Chondrocyte (in vitro differentiated cells): Measurements from ENCODE around the gene NAALAD2. TPM values are rescaled to one million over a fixed set of nuclear protein-coding genes. Genes with fewer than 3 reads are reported as not detected.
"Not testable (repeated sequence)": the region's sequence is repeated elsewhere in the genome, so short reads cannot be mapped to it uniquely, and the experiment has no call there.

ENCODE experiments used
- DNase-seq: peaks from one replicate; pipeline ENCODE4 v3.0.0; 2021; ENCODE audit warnings: mixed read lengths, low spot score
- H3K27ac Mint-ChIP-seq: one replicate; pipeline ENCODE4 v1.8.0; 2021; ENCODE audit warnings: mild to moderate bottlenecking, moderate library complexity, mixed read lengths; ENCODE audit not compliant: unreplicated experiment
- H3K27me3 Mint-ChIP-seq: 2 replicates; pipeline ENCODE4 v1.8.0; 2021; ENCODE audit warnings: low read depth, mixed read lengths
- H3K36me3 Mint-ChIP-seq: 2 replicates; pipeline ENCODE4 v1.8.0; 2021; ENCODE audit warnings: low read depth, mixed read lengths
- H3K4me1 Mint-ChIP-seq: 2 replicates; pipeline ENCODE4 v1.8.0; 2021; ENCODE audit warnings: low read depth, mild to moderate bottlenecking, mixed read lengths
- H3K4me3 Mint-ChIP-seq: one replicate; pipeline ENCODE4 v1.8.0; 2021; ENCODE audit warnings: mild to moderate bottlenecking, moderate library complexity, mixed read lengths; ENCODE audit not compliant: unreplicated experiment
- H3K9me3 Mint-ChIP-seq: 2 replicates; pipeline ENCODE4 v1.8.0; 2021; ENCODE audit warnings: low read depth, mixed read lengths
- CTCF ChIP-seq: fragments of 200-600 bp; sonication (generic); IDR thresholded peaks from 2 replicates; pipeline ENCODE4 v1.5.0; 2021; ENCODE audit warnings: antibody characterized with exemption, mild to moderate bottlenecking, moderate library complexity
- long read RNA-seq: library from polyadenylated mRNA; stranded (forward); transcript quantifications from one replicate; pipeline ENCODE4 v2.0.0, GENCODE V29; 2021
- total RNA-seq: library from RNA; stranded (reverse); gene quantifications from 3 replicates; pipeline ENCODE4 v1.2.1, GENCODE V29; 2021

The NAALAD2 gene
- total RNA-seq: 0.23 to 1.7 TPM (median 1.1 TPM) in 3 replicates
- long read RNA-seq: 0 reads

GRCh38 chr11:90134478-90135003 lies at the start of gene NAALAD2:
Gene NAALAD2, plus strand, starts transcription at chr11:90134663. Its CDS starts 96 bp downstream, at chr11:90134759.
- peak within 1 kb of the TSS; percentile 69 for H3K4me3 Mint-ChIP-seq
- DNase-seq: peak; percentile 77
- H3K27me3 Mint-ChIP-seq: peaks cover 27% of the 10 kb centered on the region
- no peak within 1 kb of the TSS for H3K27ac Mint-ChIP-seq
- TF ChIP-seq CTCF: no peak
- peaks cover 17% of the 10 kb centered on the region for H3K4me1 Mint-ChIP-seq
- H3K9me3 Mint-ChIP-seq: no peaks in the 10 kb centered on the region
- no peaks in the 10 kb centered on the region for H3K36me3 Mint-ChIP-seq

- not testable (repeated sequence) for H3K9me3 Mint-ChIP-seq
Observed at GRCh38 chr11:90085650-90086049, 48.8 kb upstream of the NAALAD2 start, which contains the start of gene UBTFL1. Gene UBTFL1, plus strand, starts transcription at chr11:90085950. Its CDS starts 0 bp downstream, at chr11:90085950.

GRCh38 chr11:90088731-90089130 lies 45.7 kb upstream of the NAALAD2 start:
- not testable (repeated sequence) for DNase-seq, H3K4me3 Mint-ChIP-seq, H3K27me3 Mint-ChIP-seq, H3K9me3 Mint-ChIP-seq, H3K27ac Mint-ChIP-seq, H3K4me1 Mint-ChIP-seq, H3K36me3 Mint-ChIP-seq

More at GRCh38 chr11:90085650-90086049, 48.8 kb upstream of the NAALAD2 start, which contains the start of gene UBTFL1:
- DNase-seq, H3K36me3 Mint-ChIP-seq, H3K4me1 Mint-ChIP-seq, H3K27ac Mint-ChIP-seq, H3K27me3 Mint-ChIP-seq, H3K4me3 Mint-ChIP-seq: not testable (repeated sequence)

- H3K4me1 Mint-ChIP-seq, H3K27me3 Mint-ChIP-seq, H3K9me3 Mint-ChIP-seq, H3K27ac Mint-ChIP-seq, H3K36me3 Mint-ChIP-seq, H3K4me3 Mint-ChIP-seq, DNase-seq: not testable (repeated sequence)
Observed at GRCh38 chr11:90095230-90095924, 39.1 kb upstream of the NAALAD2 start.

- H3K4me1 Mint-ChIP-seq, H3K27me3 Mint-ChIP-seq, H3K9me3 Mint-ChIP-seq, H3K27ac Mint-ChIP-seq, H3K36me3 Mint-ChIP-seq, H3K4me3 Mint-ChIP-seq, DNase-seq: not testable (repeated sequence)
Observed at GRCh38 chr11:90098261-90098660, 36.2 kb upstream of the NAALAD2 start.

GRCh38 chr11:90100431-90100830 lies 34.0 kb upstream of the NAALAD2 start:
- H3K4me3 Mint-ChIP-seq: no peak overlapping the region
- H3K27me3 Mint-ChIP-seq: peaks cover 1% of the 10 kb centered on the region
- H3K4me1 Mint-ChIP-seq: no peaks in the 10 kb centered on the region
- H3K27ac Mint-ChIP-seq: no peak overlapping the region
- H3K9me3 Mint-ChIP-seq: no peaks in the 10 kb centered on the region
- no peak for DNase-seq
- H3K36me3 Mint-ChIP-seq: no peaks in the 10 kb centered on the region
- TF ChIP-seq CTCF: no peak

- Mint-ChIP-seq H3K36me3 (no peaks in the 10 kb centered on the region), H3K27ac (no peak overlapping the region), H3K9me3 (no peaks in the 10 kb centered on the region), H3K27me3 (peaks cover 22% of the 10 kb centered on the region), H3K4me3 (no peak overlapping the region), H3K4me1 (no peaks in the 10 kb centered on the region)
- no peak for DNase-seq
- peak; percentile 82 for TF ChIP-seq CTCF
Observed at GRCh38 chr11:90113541-90113940, 20.9 kb upstream of the NAALAD2 start.
